Measurements from ENCODE around the gene RAET1L. TPM values are rescaled to one million over a fixed set of nuclear protein-coding genes. Genes with fewer than 3 reads are reported as not detected.
A peak's percentile ranks its signal among the peaks of the same experiment; 100 is the strongest.

The RAET1L gene
- total and polyA plus RNA-seq, 9 of the 15 experiments (the other 6 are each of a cell fraction or from before 2014, with no cell fraction given): not detected

GRCh38 chr6:150006961-150007464, 18.3 kb downstream of the RAET1L start (continued):
- TF ChIP-seq FOXA1 (IDR thresholded peaks at IDR 0.05; ENCODE audit: borderline replicate concordance) (no peak), SAFB2 (IDR thresholded peaks at IDR 0.05; ENCODE audit: borderline replicate concordance, low read depth, low read length, severe bottlenecking) (no peak), BRD9 (IDR thresholded peaks at IDR 0.05; ENCODE audit: low read depth, partially characterized antibody) (peak; percentile 38), ZNF197 (CRISPR knock-in tag; IDR thresholded peaks at IDR 0.05; ENCODE audit: low read depth) (no peak), ARID4B (CRISPR knock-in tag; IDR thresholded peaks at IDR 0.05) (no peak), POU5F1 (IDR thresholded peaks at IDR 0.05; ENCODE audit: borderline replicate concordance, low read depth, low read length, partially characterized antibody) (no peak), SIX5 (IDR thresholded peaks at IDR 0.05; ENCODE audit: borderline replicate concordance in 1 of 2, insufficient read depth in 1 of 2, low read depth in 1 of 2, low read length in 2 of 2) (no peak), MEF2A (IDR thresholded peaks at IDR 0.05; ENCODE audit: control insufficient read depth, low read depth, low read length) (no peak), MTA1 (IDR thresholded peaks at IDR 0.05; ENCODE audit: borderline replicate concordance) (0 out of 2 replicates have a peak, but pooled peaks have one; percentile 33), HIVEP1 (CRISPR knock-in tag; IDR thresholded peaks at IDR 0.05) (no peak), SP1 (CRISPR knock-in tag; IDR thresholded peaks at IDR 0.05) (no peak), FOXK2 (conservative IDR thresholded peaks at IDR 0.05 in 1 of 2, IDR thresholded peaks at IDR 0.05 in 1 of 2; ENCODE audit: low read depth in 2 of 2) (no peak), E2F3 (CRISPR knock-in tag; IDR thresholded peaks at IDR 0.05) (no peak), ZNF175 (CRISPR knock-in tag; IDR thresholded peaks at IDR 0.05; ENCODE audit: low read depth) (no peak), SETDB1 (IDR thresholded peaks at IDR 0.05; ENCODE audit: low read length) (no peak), NEUROD1 (IDR thresholded peaks at IDR 0.05; ENCODE audit: borderline replicate concordance, low read depth, low read length, partially characterized antibody) (no peak), XRCC5 (IDR thresholded peaks at IDR 0.05; ENCODE audit: low read depth, low read length) (no peak), ZKSCAN8 (CRISPR knock-in tag; IDR thresholded peaks at IDR 0.05) (no peak)
- TF ChIP-seq, protein P1, sequence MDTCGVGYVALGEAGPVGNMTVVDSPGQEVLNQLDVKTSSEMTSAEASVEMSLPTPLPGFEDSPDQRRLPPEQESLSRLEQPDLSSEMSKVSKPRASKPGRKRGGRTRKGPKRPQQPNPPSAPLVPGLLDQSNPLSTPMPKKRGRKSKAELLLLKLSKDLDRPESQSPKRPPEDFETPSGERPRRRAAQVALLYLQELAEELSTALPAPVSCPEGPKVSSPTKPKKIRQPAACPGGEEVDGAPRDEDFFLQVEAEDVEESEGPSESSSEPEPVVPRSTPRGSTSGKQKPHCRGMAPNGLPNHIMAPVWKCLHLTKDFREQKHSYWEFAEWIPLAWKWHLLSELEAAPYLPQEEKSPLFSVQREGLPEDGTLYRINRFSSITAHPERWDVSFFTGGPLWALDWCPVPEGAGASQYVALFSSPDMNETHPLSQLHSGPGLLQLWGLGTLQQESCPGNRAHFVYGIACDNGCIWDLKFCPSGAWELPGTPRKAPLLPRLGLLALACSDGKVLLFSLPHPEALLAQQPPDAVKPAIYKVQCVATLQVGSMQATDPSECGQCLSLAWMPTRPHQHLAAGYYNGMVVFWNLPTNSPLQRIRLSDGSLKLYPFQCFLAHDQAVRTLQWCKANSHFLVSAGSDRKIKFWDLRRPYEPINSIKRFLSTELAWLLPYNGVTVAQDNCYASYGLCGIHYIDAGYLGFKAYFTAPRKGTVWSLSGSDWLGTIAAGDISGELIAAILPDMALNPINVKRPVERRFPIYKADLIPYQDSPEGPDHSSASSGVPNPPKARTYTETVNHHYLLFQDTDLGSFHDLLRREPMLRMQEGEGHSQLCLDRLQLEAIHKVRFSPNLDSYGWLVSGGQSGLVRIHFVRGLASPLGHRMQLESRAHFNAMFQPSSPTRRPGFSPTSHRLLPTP (IDR thresholded peaks at IDR 0.05; ENCODE audit: borderline replicate concordance, extremely low read depth, insufficient read length): no peak

Measured in K562 (cell line).